Activated CD8-positive, alpha-beta T cell treated with anti-CD3 and anti-CD28 coated beads for 36 hours (primary cell): ENCODE measurements around the gene HBA2. TPM values are rescaled to one million over a fixed set of nuclear protein-coding genes. Genes with fewer than 3 reads are reported as not detected.
"Not testable (repeated sequence)": the region's sequence is repeated elsewhere in the genome, so short reads cannot be mapped to it uniquely, and the experiment has no call there.

Experiments used
- ATAC-seq: fragments of 200-7000 bp; cut with Tn5 transposase; one replicate; pipeline ENCODE4 v1.10.0; 2021; ENCODE audit warnings: mild to moderate bottlenecking, moderate library complexity
- CTCF ChIA-PET: fragments of 350-600 bp; sonication (Branson Sonifier 250); formaldehyde crosslinking; loops from one replicate; lab custom pipeline; 2021; ENCODE audit warnings: antibody characterized with exemption; lab: Charles Lee
- POLR2A ChIA-PET: fragments of 350-600 bp; sonication (Branson Sonifier 250); formaldehyde crosslinking; loops from one replicate; lab custom pipeline; 2021; ENCODE audit warnings: antibody characterized with exemption; lab: Charles Lee
- DNase-seq: peaks from one replicate; pipeline ENCODE4 v3.0.0-alpha.2; 2020
- H3K27ac Mint-ChIP-seq: one replicate; pipeline ENCODE4 v1.8.0; 2021; ENCODE audit warnings: mild to moderate bottlenecking, mixed read lengths
- H3K27me3 Mint-ChIP-seq: one replicate; pipeline ENCODE4 v1.8.0; 2021; ENCODE audit warnings: mixed read lengths
- H3K36me3 Mint-ChIP-seq: one replicate; pipeline ENCODE4 v1.8.0; 2021; ENCODE audit warnings: low read depth, mixed read lengths
- H3K4me1 Mint-ChIP-seq: one replicate; pipeline ENCODE4 v1.8.0; 2021; ENCODE audit warnings: low read depth, mixed read lengths
- H3K4me3 Mint-ChIP-seq: one replicate; pipeline ENCODE4 v1.8.0; 2021; ENCODE audit warnings: mild to moderate bottlenecking, moderate library complexity, mixed read lengths
- H3K9me3 Mint-ChIP-seq: one replicate; pipeline ENCODE4 v1.8.0; 2021; ENCODE audit warnings: mixed read lengths
- intact Hi-C: fragments of 100-400 bp; cut with micrococcal nuclease; formaldehyde crosslinking; loops from one replicate; pipeline ENCODE4 v1.10.0; 2022
- total RNA-seq, 2 experiments: library from RNA; stranded (reverse); gene quantifications; one replicate each; pipeline ENCODE4 v1.2.3, GENCODE V29; 2021
- TF ChIP-seq, protein P1 (sequence below): fragments of 200-600 bp; IDR thresholded peaks from one replicate; pipeline ENCODE4 v1.8.0; 2022; ENCODE audit warnings: antibody characterized with exemption, mild to moderate bottlenecking

HBA2 gene
- total RNA-seq, 2 experiments from 2014 or later, result not detected

DNA sequence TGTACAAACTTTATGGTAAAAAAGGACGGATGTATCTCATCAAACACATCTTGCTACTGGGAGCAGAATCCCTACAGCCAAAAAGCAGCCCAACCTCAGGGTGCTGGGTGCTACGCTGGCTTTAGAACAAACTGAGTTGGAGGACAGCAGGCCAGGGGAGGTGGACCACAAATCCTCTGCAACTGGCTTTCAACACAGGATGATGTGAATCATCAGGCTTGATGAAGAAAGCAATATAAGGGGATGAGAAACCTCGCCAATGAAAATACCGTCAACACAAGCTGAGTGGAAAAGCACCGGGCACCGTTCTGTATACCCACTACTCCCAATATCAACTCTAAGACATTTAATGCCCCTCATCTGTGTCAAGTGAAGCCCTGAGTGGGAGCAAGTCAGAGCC, 21.8 kb downstream of the HBA2 start:
- intact Hi-C loops, result no loop called here
- TF ChIP-seq, protein P1, sequence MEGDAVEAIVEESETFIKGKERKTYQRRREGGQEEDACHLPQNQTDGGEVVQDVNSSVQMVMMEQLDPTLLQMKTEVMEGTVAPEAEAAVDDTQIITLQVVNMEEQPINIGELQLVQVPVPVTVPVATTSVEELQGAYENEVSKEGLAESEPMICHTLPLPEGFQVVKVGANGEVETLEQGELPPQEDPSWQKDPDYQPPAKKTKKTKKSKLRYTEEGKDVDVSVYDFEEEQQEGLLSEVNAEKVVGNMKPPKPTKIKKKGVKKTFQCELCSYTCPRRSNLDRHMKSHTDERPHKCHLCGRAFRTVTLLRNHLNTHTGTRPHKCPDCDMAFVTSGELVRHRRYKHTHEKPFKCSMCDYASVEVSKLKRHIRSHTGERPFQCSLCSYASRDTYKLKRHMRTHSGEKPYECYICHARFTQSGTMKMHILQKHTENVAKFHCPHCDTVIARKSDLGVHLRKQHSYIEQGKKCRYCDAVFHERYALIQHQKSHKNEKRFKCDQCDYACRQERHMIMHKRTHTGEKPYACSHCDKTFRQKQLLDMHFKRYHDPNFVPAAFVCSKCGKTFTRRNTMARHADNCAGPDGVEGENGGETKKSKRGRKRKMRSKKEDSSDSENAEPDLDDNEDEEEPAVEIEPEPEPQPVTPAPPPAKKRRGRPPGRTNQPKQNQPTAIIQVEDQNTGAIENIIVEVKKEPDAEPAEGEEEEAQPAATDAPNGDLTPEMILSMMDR, result no peak
- CTCF ChIA-PET, result interaction anchor here (2.2 kb wide), 1 partner anchor 13 kb away, joined by 9 read pairs; no protein-coding TSS in a partner anchor
- Mint-ChIP-seq H3K36me3 (peaks cover 38% of the 10 kb centered on the region), H3K9me3 (no peaks in the 10 kb centered on the region), H3K4me3 (no peak overlapping the region), H3K27ac (no peak overlapping the region), H3K27me3 (no peaks in the 10 kb centered on the region), H3K4me1 (no peaks in the 10 kb centered on the region)
- ATAC-seq (no peak), DNase-seq (no peak)
- POLR2A ChIA-PET, result interaction anchor here (1.2 kb wide), 1 partner anchor 13 kb away, joined by 4 read pairs; no protein-coding TSS in a partner anchor

DNA sequence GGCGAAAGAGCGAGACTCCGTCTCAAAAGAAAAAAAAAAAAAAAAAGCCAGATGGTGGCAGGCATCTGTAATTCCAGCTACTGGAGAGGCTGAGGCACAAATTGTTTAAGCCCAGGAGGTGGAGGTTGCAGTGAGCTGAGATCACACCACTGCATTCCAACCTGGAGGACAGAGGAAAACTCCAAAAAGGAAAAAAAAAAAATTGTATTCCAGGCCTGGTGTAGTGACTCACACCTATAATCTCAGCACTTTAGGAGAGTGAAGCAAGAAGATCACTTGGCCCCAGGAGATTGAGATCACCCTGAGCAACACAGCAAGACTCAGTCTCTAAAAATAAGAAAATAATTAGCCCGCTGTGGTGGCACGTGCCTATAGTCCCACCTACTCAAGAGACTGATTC, 27.7 kb downstream of the HBA2 start:
- Mint-ChIP-seq H3K9me3 (no peaks in the 10 kb centered on the region), H3K27ac (no peak overlapping the region), H3K4me3 (no peak overlapping the region), H3K27me3 (no peaks in the 10 kb centered on the region), H3K4me1 (no peaks in the 10 kb centered on the region), H3K36me3 (peaks cover 35% of the 10 kb centered on the region)
- no peak for DNase-seq
- POLR2A ChIA-PET, result interaction anchor here (1.5 kb wide), 1 partner anchor 34 kb away, joined by 5 read pairs; the partner anchor contains the start of gene FAM234A
- CTCF ChIA-PET, result interaction anchor here (1.9 kb wide), 1 partner anchor 104 kb away, joined by 4 read pairs; no protein-coding TSS in a partner anchor
- ATAC-seq, result no peak
- TF ChIP-seq, protein P1, result no peak
- intact Hi-C loops, result no loop called here

DNA sequence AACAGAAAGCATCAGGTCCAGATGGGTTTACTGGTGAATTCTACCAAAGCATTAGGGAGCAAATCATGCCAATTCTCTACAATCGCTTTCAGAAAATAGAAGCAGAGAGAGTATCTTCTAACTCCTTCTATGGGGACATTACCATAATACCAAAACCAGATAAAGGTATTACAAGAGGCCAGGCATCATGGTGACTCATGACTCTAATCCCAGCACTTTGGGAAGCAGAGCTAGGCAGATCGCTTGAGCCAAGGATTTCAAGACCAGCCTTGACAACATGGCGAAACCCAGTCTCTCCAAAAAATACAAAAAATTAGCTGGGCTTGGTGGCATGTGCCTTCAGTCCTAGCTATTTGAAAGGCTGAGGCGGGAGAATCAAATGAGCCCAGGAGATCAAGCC, 30.6 kb downstream of the HBA2 start:
- Mint-ChIP-seq H3K27ac (no peak overlapping the region), H3K36me3 (peaks cover 42% of the 10 kb centered on the region), H3K9me3 (no peaks in the 10 kb centered on the region), H3K27me3 (no peaks in the 10 kb centered on the region), H3K4me3 (no peak overlapping the region), H3K4me1 (peaks cover 6% of the 10 kb centered on the region)
- ChIA-PET CTCF (no interaction called here), POLR2A (no interaction called here)
- DNase-seq (no peak), ATAC-seq (no peak)
- TF ChIP-seq, protein P1, result no peak
- intact Hi-C loops, result no loop called here

DNA sequence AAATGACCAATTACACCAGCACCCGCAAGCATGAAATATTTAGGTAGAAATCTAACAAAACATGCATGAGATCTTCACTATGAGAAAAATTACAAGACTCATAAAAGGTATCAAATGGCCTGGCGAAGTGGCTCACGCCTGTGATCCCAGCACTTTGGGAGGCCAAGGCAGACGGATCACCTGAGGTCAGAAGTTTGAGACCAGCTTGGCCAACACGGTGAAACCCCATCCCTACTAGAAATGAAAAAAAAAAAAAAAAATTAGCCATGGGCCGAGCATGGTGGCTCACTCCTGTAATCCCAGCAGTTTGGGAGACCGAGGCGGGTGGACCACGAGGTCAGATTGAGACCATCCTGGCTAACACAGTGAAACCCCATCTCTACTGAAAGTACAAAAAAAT, 31.4 kb downstream of the HBA2 start:
- POLR2A ChIA-PET, intact Hi-C loops, H3K4me3 Mint-ChIP-seq, H3K27me3 Mint-ChIP-seq, CTCF ChIA-PET, H3K9me3 Mint-ChIP-seq, DNase-seq, ATAC-seq, H3K27ac Mint-ChIP-seq, H3K4me1 Mint-ChIP-seq: not testable (repeated sequence)
- H3K36me3 Mint-ChIP-seq, result peaks cover 44% of the 10 kb centered on the region

GRCh38 chr16:209359-209758, 36.7 kb downstream of the HBA2 start:
- H3K36me3 Mint-ChIP-seq, result peaks cover 38% of the 10 kb centered on the region
- ATAC-seq, H3K4me3 Mint-ChIP-seq, H3K27ac Mint-ChIP-seq, H3K4me1 Mint-ChIP-seq, DNase-seq, H3K27me3 Mint-ChIP-seq, H3K9me3 Mint-ChIP-seq, intact Hi-C loops: not testable (repeated sequence)
- POLR2A ChIA-PET, result interaction anchor here (0.9 to 1.7 kb wide), 3 partner anchors 12 to 19 kb away, joined by 3 to 6 read pairs (median 4); partner anchors contain the start of gene LUC7L
- CTCF ChIA-PET, result interaction anchor here (1.8 to 2.3 kb wide), 3 partner anchors 15 to 152 kb away, joined by 4 to 9 read pairs (median 5); no protein-coding TSS in a partner anchor

DNA sequence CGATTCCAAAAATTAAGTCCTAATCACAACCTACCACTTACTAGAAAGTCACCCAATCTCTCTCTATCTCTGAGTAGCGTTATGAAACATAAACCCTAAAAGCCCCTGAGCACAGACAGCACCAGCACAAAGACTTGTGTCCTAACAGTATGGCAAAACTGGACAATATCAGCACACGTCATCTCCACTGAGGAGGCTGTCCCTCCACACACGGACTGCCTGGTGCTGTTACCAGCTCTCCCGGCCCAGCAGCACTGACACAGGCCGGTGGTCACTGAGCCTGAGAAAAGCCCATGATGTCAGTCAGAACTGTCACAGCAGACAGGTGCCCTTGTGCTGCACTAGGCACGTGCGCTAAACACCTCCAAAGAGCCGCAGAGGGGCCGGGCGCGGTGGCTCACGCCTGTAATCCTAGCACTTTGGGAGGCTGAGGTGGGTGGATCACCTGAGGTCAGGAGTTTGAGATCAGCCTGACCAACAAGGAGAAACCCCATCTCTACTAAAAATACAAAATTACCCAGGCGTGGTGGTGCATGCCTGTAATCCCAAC, 39.0 kb downstream of the HBA2 start:
- H3K27me3 Mint-ChIP-seq, ATAC-seq, H3K27ac Mint-ChIP-seq, DNase-seq, H3K4me3 Mint-ChIP-seq, H3K4me1 Mint-ChIP-seq, intact Hi-C loops, H3K9me3 Mint-ChIP-seq: not testable (repeated sequence)
- H3K36me3 Mint-ChIP-seq, result peaks cover 31% of the 10 kb centered on the region
- ChIA-PET POLR2A (interaction anchor here (1.1 kb wide), 1 partner anchor 30 kb away, joined by 3 read pairs; no protein-coding TSS in a partner anchor), CTCF (interaction anchor here (2.0 kb wide), 1 partner anchor 105 kb away, joined by 5 read pairs; no protein-coding TSS in a partner anchor)
